Subcutaneous preadipocyte (primary cell): ENCODE data around the gene NOSTRIN. TPM values are rescaled to one million over a fixed set of nuclear protein-coding genes. Genes with fewer than 3 reads are reported as not detected.

ENCODE experiments used
- total RNA-seq: library from RNA; depleted of rRNA; stranded (reverse); fragments of >200 nt; gene quantifications from 2 replicates; pipeline ENCODE4 v1.2.3, GENCODE V29; 2012

The NOSTRIN gene, protein sequence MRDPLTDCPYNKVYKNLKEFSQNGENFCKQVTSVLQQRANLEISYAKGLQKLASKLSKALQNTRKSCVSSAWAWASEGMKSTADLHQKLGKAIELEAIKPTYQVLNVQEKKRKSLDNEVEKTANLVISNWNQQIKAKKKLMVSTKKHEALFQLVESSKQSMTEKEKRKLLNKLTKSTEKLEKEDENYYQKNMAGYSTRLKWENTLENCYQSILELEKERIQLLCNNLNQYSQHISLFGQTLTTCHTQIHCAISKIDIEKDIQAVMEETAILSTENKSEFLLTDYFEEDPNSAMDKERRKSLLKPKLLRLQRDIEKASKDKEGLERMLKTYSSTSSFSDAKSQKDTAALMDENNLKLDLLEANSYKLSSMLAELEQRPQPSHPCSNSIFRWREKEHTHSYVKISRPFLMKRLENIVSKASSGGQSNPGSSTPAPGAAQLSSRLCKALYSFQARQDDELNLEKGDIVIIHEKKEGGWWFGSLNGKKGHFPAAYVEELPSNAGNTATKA
- under 0.01 and 0.20 TPM in 2 replicates for total RNA-seq

DNA sequence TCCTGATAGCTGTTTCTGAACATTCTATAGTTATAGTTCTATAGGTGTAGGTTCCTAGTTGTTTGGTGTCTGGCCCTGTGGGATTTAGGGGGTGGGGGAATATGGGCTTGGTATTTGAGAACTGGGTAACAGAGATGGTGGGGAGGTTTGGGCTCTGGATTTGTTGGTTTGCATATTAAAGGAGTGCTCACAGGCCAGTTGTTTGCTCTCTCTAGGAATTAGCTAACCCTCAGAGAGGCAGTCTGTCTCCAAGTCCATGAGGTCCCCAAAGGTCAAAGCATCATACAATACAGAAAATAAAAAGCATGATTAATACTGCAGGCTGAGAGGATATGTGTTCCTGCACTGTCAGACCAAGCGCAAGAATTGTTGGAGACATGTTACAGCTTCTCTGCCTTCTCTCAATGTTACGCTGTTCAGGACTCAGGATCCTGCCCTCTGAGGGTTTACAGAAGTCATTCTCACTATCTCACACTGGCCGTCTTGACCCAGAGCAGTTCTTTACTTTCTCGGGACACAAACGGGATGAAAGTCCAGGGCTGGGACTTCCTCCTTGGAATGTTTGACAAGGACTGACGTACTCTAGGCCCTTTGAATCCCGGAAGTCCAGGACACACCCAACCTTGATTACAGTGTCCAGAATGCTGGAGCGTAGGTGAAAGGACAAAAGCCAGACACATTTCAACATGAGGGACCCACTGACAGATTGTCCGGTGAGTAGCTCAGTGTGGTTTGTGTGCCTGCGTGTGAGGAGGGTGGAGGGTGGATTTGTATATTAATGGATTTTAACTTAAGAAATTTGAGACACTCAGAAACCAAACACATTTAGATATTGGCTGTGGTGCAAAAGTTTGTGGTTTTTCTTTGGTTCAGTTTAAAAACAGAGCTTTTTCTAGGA is at the start of gene NOSTRIN:
Gene NOSTRIN, plus strand, starts transcription at position 677 of the 898 bp plus-strand sequence. Its CDS starts 10 bp downstream, at position 687.

DNA sequence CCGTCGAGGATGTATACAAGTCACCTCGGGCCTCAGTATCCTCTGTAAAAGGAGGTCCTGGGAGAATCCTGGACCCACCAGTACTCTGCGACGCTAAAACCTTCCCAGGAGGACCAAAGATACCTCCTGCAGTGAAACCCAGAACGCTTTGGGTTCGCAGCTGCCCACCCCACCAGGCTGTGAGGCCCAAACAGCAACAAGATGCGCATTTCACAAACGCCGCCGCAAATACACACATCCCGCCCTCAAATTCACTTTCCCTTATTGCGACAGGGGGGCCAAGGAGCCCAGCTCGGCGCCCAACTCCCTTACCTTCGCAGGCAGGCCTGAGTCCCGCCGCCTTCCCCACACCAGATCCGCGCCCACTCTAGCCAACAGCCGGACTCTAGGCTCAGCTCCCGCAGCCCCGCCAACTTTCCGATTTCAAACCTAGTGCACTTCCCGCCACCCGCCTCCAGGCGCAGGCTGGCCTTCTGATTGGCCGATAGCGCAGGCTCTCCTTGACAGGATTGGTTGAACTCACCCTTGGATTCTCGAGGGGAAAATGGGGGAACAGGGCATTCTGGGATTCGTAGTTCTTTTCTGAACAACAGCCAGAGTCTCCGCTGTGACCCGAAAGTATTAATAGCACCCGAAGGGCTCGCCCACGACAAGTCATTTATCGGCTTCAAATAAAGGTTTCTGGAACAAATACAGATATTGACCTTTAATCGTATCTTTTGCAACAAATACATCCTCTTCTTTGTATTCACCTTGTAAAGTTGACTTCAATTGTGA is 87.8 kb downstream of the NOSTRIN start, which contains the start of gene SPC25:
Gene SPC25, minus strand, starts transcription at position 425 of the 777 bp plus-strand sequence. CDS start 911 bp downstream, outside the sequence.

DNA sequence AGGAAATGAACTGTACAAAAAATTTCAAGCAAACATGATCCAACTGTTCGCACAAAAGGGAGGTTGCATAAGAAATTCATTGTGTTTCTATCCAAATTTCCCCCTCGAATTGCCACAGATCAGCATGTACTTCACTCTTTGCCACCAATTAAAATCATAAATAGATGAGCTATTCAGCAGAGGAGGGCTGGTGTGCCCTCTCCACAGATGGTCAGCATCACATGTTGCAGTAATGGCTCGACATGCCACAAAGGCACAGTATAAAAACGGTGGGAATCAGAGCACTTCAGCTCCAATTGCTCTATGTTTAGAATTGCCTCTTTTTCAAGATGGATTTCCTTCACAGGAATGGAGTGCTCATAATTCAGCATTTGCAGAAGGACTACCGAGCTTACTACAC is 98.6 kb downstream of the NOSTRIN start, which contains the start of gene G6PC2:
Gene G6PC2, plus strand, starts transcription at position 289 of the 400 bp plus-strand sequence. Its CDS starts 41 bp downstream, at position 330.

Other genes with a start within 250 kb of the NOSTRIN start
- 5.1 and 5.7 TPM in 2 replicates for gene SPC25, start 87.8 kb downstream of the NOSTRIN start, total RNA-seq
- gene G6PC2, start 98.7 kb downstream of the NOSTRIN start, total RNA-seq = not detected in 2 replicates
- not detected in 2 replicates for gene ABCB11, start 228.7 kb downstream of the NOSTRIN start, total RNA-seq